K562 (cell line): ENCODE measurements around the gene SYCE1. TPM values are rescaled to one million over a fixed set of nuclear protein-coding genes. Genes with fewer than 3 reads are reported as not detected.

ENCODE experiments used
- ATAC-seq: fragments of 200-7000 bp; cut with Tn5 transposase; 3 replicates; pipeline ENCODE4 v1.9.1; 2020; ENCODE audit warnings: moderate library complexity
- BruUV-seq: library from RNA; stranded (reverse); fragments of 400-500 nt; replicated peaks from 2 replicates; lab custom pipeline; 2021; lab: Mats Ljungman, UMichigan
- CTCF ChIA-PET: fragments of 300-600 bp; formaldehyde crosslinking; extraction: SDS; loops from one replicate; lab custom pipeline; 2021; ENCODE audit warnings: low intra/inter-chr PET ratio; lab: Yijun Ruan, JAX
- POLR2A ChIA-PET: fragments of 300-600, 350-650 bp; sonication (Branson Sonifier 250); formaldehyde crosslinking; extraction: SDS; loops from one replicate; lab custom pipeline; 2021; ENCODE audit warnings: antibody characterized with exemption, inconsistent platforms; lab: Yijun Ruan, JAX
- DNase-seq, 4 experiments: peaks; one replicate each; pipeline versions ENCODE4 v3.0.0 to v3.0.0-alpha.2; 2011 to 2018; ENCODE audit warnings: low spot score in 3 of 4, mixed read lengths in 3 of 4; ENCODE audit errors: extremely low read depth in 1 of 4
- FAIRE-seq: peaks from 2 replicates; lab custom pipeline; 2011; peaks lifted over from hg19 to GRCh38; lab: Jason Lieb, UNC
- H2AFZ ChIP-seq: 2 replicates; pipeline ENCODE4 v1.6.0; 2011; ENCODE audit warnings: low read depth, low read length, control low read depth, inconsistent platforms
- H3K27ac ChIP-seq: fragments of 200-600 bp; 3 replicates; pipeline ENCODE4 v1.8.0; 2011; ENCODE audit warnings: low read depth, mild to moderate bottlenecking, control low read depth, inconsistent platforms, low read length, moderate library complexity, mixed read lengths; ENCODE audit errors: extremely low read depth
- H3K27me3 ChIP-seq, 2 experiments: fragments of 300-600 bp in 1 of 2; 2 replicates in 1 of 2; 3 replicates in 1 of 2; pipeline versions ENCODE4 v1.6.0 to v1.8.0; 2011; ENCODE audit warnings: inconsistent platforms in 2 of 2, low read length in 2 of 2, mild to moderate bottlenecking in 1 of 2, mixed read lengths in 1 of 2, moderate library complexity in 1 of 2; ENCODE audit not compliant: control insufficient read depth in 2 of 2, insufficient read depth in 2 of 2
- H3K36me3 ChIP-seq: fragments of 300-600 bp; 3 replicates; pipeline ENCODE4 v1.8.0; 2011; ENCODE audit warnings: mild to moderate bottlenecking, low read length, inconsistent platforms; ENCODE audit not compliant: control insufficient read depth, insufficient read depth
- H3K4me1 ChIP-seq, 2 experiments: fragments of 200-600 bp in 1 of 2; replicated peaks in 1 of 2; 2 replicates in 1 of 2; 3 replicates in 1 of 2; pipeline versions ENCODE4 v1.5.1 to v1.8.0; 2011; ENCODE audit warnings: inconsistent platforms in 2 of 2, low read length in 2 of 2, mild to moderate bottlenecking in 1 of 2, mixed read lengths in 1 of 2, moderate library complexity in 1 of 2; ENCODE audit not compliant: control insufficient read depth in 2 of 2, insufficient read depth in 2 of 2
- H3K4me2 ChIP-seq: 2 replicates; pipeline ENCODE4 v1.6.1; 2011; ENCODE audit warnings: low read length, control low read depth, inconsistent platforms, mixed read lengths; ENCODE audit not compliant: insufficient read depth
- H3K4me3 ChIP-seq: fragments of 200-600 bp; sonication (generic), shearing (Covaris generic); 2 replicates; pipeline ENCODE4 v1.5.1; 2016; ENCODE audit warnings: control low read depth, inconsistent platforms
- H3K79me2 ChIP-seq: fragments of 200-600 bp; 3 replicates; pipeline ENCODE4 v1.8.0; 2011; ENCODE audit warnings: low read length, inconsistent platforms; ENCODE audit not compliant: control insufficient read depth, insufficient read depth
- H3K9ac ChIP-seq, 2 experiments: 2 replicates each; pipeline versions ENCODE4 v1.6.0 to v1.6.1; 2011; ENCODE audit warnings: low read depth in 2 of 2, low read length in 2 of 2, control low read depth in 1 of 2, inconsistent platforms in 1 of 2, mild to moderate bottlenecking in 1 of 2, mixed read lengths in 1 of 2; ENCODE audit not compliant: insufficient read depth in 1 of 2
- H3K9me1 ChIP-seq: one replicate; pipeline ENCODE4 v1.6.0; 2011; ENCODE audit warnings: inconsistent platforms, mild to moderate bottlenecking, low read length, moderate library complexity; ENCODE audit not compliant: control insufficient read depth, insufficient read depth
- H3K9me3 ChIP-seq: replicated peaks from 2 replicates; pipeline ENCODE4 v1.5.1; 2011; ENCODE audit warnings: low read depth, low read length, inconsistent platforms; ENCODE audit not compliant: control insufficient read depth, insufficient read depth
- H4K20me1 ChIP-seq: replicated peaks from 2 replicates; pipeline ENCODE4 v1.6.1; 2011; ENCODE audit warnings: low read length, inconsistent platforms, mixed read lengths; ENCODE audit not compliant: control insufficient read depth, insufficient read depth
- CBX3 ChIP-seq, 2 experiments: IDR thresholded peaks; 1 replicate in 1 of 2; 2 replicates in 1 of 2; pipeline ENCODE4 v1.6.1; 2012; ENCODE audit warnings: inconsistent platforms in 2 of 2, low read length in 2 of 2, borderline replicate concordance in 1 of 2, control low read depth in 1 of 2
- CREM ChIP-seq: IDR thresholded peaks from 2 replicates; pipeline ENCODE4 v1.6.1; 2014; ENCODE audit warnings: antibody characterized with exemption, low read depth
- E2F8 ChIP-seq: fragments of 450-650 bp; IDR thresholded peaks from 2 replicates; pipeline ENCODE4 v1.7.1; 2018; ENCODE audit warnings: mild to moderate bottlenecking, low read depth; ENCODE audit not compliant: partially characterized antibody
- EP400 ChIP-seq: fragments of 450-650 bp; IDR thresholded peaks from 2 replicates; pipeline ENCODE4 v1.6.1; 2017; ENCODE audit warnings: antibody characterized with exemption, mild to moderate bottlenecking, moderate library complexity
- HCFC1 ChIP-seq: IDR thresholded peaks from 2 replicates; pipeline ENCODE4 v1.6.1; 2012; ENCODE audit warnings: low read depth, low read length, improper control_type of control experiment
- ID3 ChIP-seq, 2 experiments: fragments of 250-450 bp in 1 of 2; fragments of 450-650 bp in 1 of 2; sonication (Bioruptor Pico) in 1 of 2; IDR thresholded peaks; 2 replicates each; pipeline versions ENCODE4 v1.6.1 to v1.8.0; 2016 to 2021; ENCODE audit warnings: mild to moderate bottlenecking in 2 of 2, moderate library complexity in 2 of 2, missing compliant biosample characterization in 1 of 2, missing genetic modification characterization in 1 of 2
- MIER1 ChIP-seq: fragments of 450-650 bp; IDR thresholded peaks from 2 replicates; pipeline ENCODE4 v1.6.1; 2016; ENCODE audit warnings: antibody characterized with exemption, mild to moderate bottlenecking, low read depth
- RNF2 ChIP-seq: sonication (generic); IDR thresholded peaks from 2 replicates; pipeline ENCODE4 v1.6.1; 2016
- SLC30A9 ChIP-seq: fragments of 250-450 bp; sonication (Bioruptor Pico); IDR thresholded peaks from 2 replicates; pipeline ENCODE4 v1.8.0; 2022; ENCODE audit warnings: mild to moderate bottlenecking, moderate library complexity
- SMAD4 ChIP-seq: fragments of 250-450 bp; sonication (Bioruptor Pico); conservative IDR thresholded peaks from 2 replicates; pipeline ENCODE4 v1.8.0; 2021; ENCODE audit warnings: inconsistent platforms, mild to moderate bottlenecking, moderate library complexity
- SP1 ChIP-seq: sonication (generic); formaldehyde crosslinking; IDR thresholded peaks from 2 replicates; pipeline ENCODE4 v1.8.1; 2022; ENCODE audit warnings: mild to moderate bottlenecking, missing genetic modification reagents
- TFAP4 ChIP-seq: sonication (generic); formaldehyde crosslinking; IDR thresholded peaks from 2 replicates; pipeline ENCODE4 v1.8.0; 2022; ENCODE audit warnings: missing genetic modification reagents, mild to moderate bottlenecking, moderate library complexity, borderline replicate concordance
- XRCC5 ChIP-seq: fragments of 200-400 bp; formaldehyde crosslinking; IDR thresholded peaks from 2 replicates; pipeline ENCODE4 v1.6.1; 2017; ENCODE audit warnings: low read depth, mild to moderate bottlenecking, low read length
- ZBTB9 ChIP-seq: fragments of 450-650 bp; formaldehyde crosslinking; IDR thresholded peaks from 2 replicates; pipeline ENCODE4 v1.4.0; 2020; ENCODE audit warnings: mild to moderate bottlenecking, moderate library complexity
- ZNF232 ChIP-seq: sonication (generic); formaldehyde crosslinking; IDR thresholded peaks from 2 replicates; pipeline ENCODE4 v1.8.0; 2022; ENCODE audit warnings: mild to moderate bottlenecking, missing genetic modification reagents
- ZNF354B ChIP-seq: fragments of 250-450 bp; sonication (Bioruptor Pico); IDR thresholded peaks from 2 replicates; pipeline ENCODE4 v1.4.0; 2020
- WGBS: fragments of 100-300 bp; shearing (Covaris generic); methylation state at CpG from one replicate; pipeline ENCODE4 v1.1.6; 2016; ENCODE audit warnings: low coverage, mixed read lengths; ENCODE audit not compliant: insufficient coverage; ENCODE audit errors: missing lambda C conversion rate; 5-methylcytosine and 5-hydroxymethylcytosine counted together
- in situ Hi-C: fragments of 300-500 bp; cut with MboI; formaldehyde crosslinking; loops from 4 replicates; pipeline ENCODE4 v1.15.0; 2018; ENCODE audit warnings: inconsistent platforms, mixed read lengths
- intact Hi-C: fragments of 100-400 bp; cut with micrococcal nuclease; formaldehyde crosslinking; loops from 2 replicates; pipeline ENCODE4 v1.14.2; 2022
- polyA plus RNA-seq, 8 experiments: library from polyadenylated mRNA; depleted of rRNA in 4 of 8; stranded (reverse) in 5 of 8; unstranded in 3 of 8; fragments of >200 nt; fragmentation: Nextera tagmentation in 2 of 8; fragmentation: Illumina TruSeq in 1 of 8; extraction: Ambion mirVana in 2 of 8; extraction: Trizol in 1 of 8; gene quantifications; 2 replicates each; pipeline versions ENCODE4 v1.2.1 to v1.2.3, GENCODE V29; 2011 to 2014; ENCODE audit warnings: inconsistent platforms in 1 of 8, missing spikeins in 1 of 8
- total RNA-seq, 7 experiments: library from RNA; depleted of rRNA in 6 of 7; stranded (reverse); fragments of >200 nt in 6 of 7; fragmentation: Illumina TruSeq in 2 of 7; extraction: Trizol in 2 of 7; gene quantifications; 2 replicates each; pipeline versions ENCODE4 v1.2.1 to v1.2.3, GENCODE V29; 2011 to 2021; ENCODE audit warnings: low replicate concordance in 1 of 7

Gene SYCE1
- total and polyA plus RNA-seq, 9 of the 15 experiments (the other 6 are each of a cell fraction or from before 2014, with no cell fraction given): not detected

- ATAC-seq: peak; percentile 100
- peak; percentile 35 for FAIRE-seq
- WGBS: 13% methylated on average over 33 of the region's 33 CpGs
- ChIA-PET CTCF (no interaction called here), POLR2A (interaction anchor here (0.6 to 1.0 kb wide), 3 partner anchors 12 to 94 kb away, joined by 3 read pairs; no protein-coding TSS in a partner anchor)
- H3K27ac ChIP-seq: no peak overlapping the region
- peak overlapping the region; percentile 48 for H3K4me2 ChIP-seq
- no peaks in the 10 kb centered on the region for H3K9me3 ChIP-seq
- no peaks in the 10 kb centered on the region for H4K20me1 ChIP-seq
- H3K27me3 ChIP-seq: 0 out of 5 replicates have a peak, but pooled peaks cover 0 to 4% of the 10 kb centered on the region in 2 experiments
- TSS peak; percentile 69 for BruUV-seq
- in situ Hi-C loops: no loop called here
- no peaks in the 10 kb centered on the region for H3K9me1 ChIP-seq
- H3K4me1 ChIP-seq: peaks cover 0 to 6% of the 10 kb centered on the region in 2 experiments; a peak in 3 of 5 replicates
- H3K79me2 ChIP-seq: no peaks in the 10 kb centered on the region
- H3K36me3 ChIP-seq: no peaks in the 10 kb centered on the region
- peak overlapping the region in 1 of 2 experiments; percentile 59; a peak in 1 of 4 replicates for H3K9ac ChIP-seq
- peak; percentile 88 to 98 (median 96) for DNase-seq
- peak overlapping the region; percentile 73 for H2AFZ ChIP-seq
- H3K4me3 ChIP-seq: no peak overlapping the region
- intact Hi-C loops: no loop called here
- TF ChIP-seq HCFC1 (peak; percentile 47; the same call in 1 of the 2 replicates), XRCC5 (peak; percentile 76; the same call in 1 of the 2 replicates), MIER1 (peak; percentile 54; the same call in 1 of the 2 replicates), ZNF354B (CRISPR knock-in tag) (no peak), EP400 (peak; percentile 20; the same call in 1 of the 2 replicates), TFAP4 (peak; percentile 79), RNF2 (peak; percentile 55; the same call in 1 of the 2 replicates), E2F8 (no peak), SMAD4 (CRISPR knock-in tag) (peak; percentile 61; the same call in 1 of the 2 replicates), ID3 (CRISPR knock-in tag; IDR thresholded peaks at IDR 0.05) (no peak), ID3 (tag; IDR thresholded peaks at IDR 0.05) (0 out of 2 replicates have a peak, but pooled peaks have one; percentile 31), ZNF232 (CRISPR knock-in tag) (0 out of 2 replicates have a peak, but pooled peaks have one; percentile 42), SLC30A9 (CRISPR knock-in tag) (no peak), CREM (0 out of 2 replicates have a peak, but pooled peaks have one; percentile 17), SP1 (CRISPR knock-in tag) (0 out of 2 replicates have a peak, but pooled peaks have one; percentile 28), CBX3 (IDR thresholded peaks at IDR 0.05; ENCODE audit: borderline replicate concordance in 1 of 2, low read length in 2 of 2) (peak in 1 of 2 experiments; percentile 76; a peak in 2 of 3 replicates), ZBTB9 (0 out of 2 replicates have a peak, but pooled peaks have one; percentile 53)
Measured at GRCh38 chr10:133520193-133520738, 45.1 kb downstream of the SYCE1 start.
